ENCODE data around the gene KCNH3. TPM values are rescaled to one million over a fixed set of nuclear protein-coding genes. Genes with fewer than 3 reads are reported as not detected.

Gene KCNH3
- total and polyA plus RNA-seq, 8 donors = 0.25 to 0.61 (median 0.49) TPM; not detected in 4

DNA sequence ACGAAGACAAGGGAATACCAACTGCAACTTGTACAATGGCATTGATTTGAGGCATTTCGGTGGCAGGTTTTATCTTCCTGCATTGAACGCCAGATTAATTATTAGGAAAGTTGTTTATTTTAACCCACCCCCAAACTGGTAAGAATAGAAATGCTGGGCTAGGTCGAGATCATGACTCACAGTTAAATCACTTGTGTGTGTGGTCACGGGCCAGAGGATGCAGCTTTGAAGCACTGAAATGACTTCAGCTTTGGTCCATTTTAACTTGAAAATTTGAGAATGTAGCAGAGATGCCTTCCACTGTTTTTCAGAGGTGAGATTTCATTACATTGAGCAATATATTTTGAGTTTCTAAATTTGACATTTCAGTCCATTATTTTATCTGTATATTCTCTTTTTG, 23.6 kb upstream of the KCNH3 start:
- H3K9me3 ChIP-seq = no peaks in the 10 kb centered on the region
- WGBS, 5 donors = 47 to 62% (median 55%) methylated on average over 5 of the region's 5 CpGs
- peaks cover 0 to 5% (median 2%) of the 10 kb centered on the region in 4 donors for H3K4me1 ChIP-seq
- no peak overlapping the region for H3K4me3 ChIP-seq
- H3K27ac ChIP-seq = no peak overlapping the region
- DNase-seq = no peak
- H3K27me3 ChIP-seq = no peaks in the 10 kb centered on the region
- H3K36me3 ChIP-seq = peaks cover 0 to 16% (median 14%) of the 10 kb centered on the region in 4 donors
- intact Hi-C loops (cut with DNase I; ENCODE audit: low total_unique reads) = loop anchor here (5.0 kb wide), 1 partner anchor 153 kb away; no protein-coding TSS in a partner anchor
- TF ChIP-seq, protein P1, sequence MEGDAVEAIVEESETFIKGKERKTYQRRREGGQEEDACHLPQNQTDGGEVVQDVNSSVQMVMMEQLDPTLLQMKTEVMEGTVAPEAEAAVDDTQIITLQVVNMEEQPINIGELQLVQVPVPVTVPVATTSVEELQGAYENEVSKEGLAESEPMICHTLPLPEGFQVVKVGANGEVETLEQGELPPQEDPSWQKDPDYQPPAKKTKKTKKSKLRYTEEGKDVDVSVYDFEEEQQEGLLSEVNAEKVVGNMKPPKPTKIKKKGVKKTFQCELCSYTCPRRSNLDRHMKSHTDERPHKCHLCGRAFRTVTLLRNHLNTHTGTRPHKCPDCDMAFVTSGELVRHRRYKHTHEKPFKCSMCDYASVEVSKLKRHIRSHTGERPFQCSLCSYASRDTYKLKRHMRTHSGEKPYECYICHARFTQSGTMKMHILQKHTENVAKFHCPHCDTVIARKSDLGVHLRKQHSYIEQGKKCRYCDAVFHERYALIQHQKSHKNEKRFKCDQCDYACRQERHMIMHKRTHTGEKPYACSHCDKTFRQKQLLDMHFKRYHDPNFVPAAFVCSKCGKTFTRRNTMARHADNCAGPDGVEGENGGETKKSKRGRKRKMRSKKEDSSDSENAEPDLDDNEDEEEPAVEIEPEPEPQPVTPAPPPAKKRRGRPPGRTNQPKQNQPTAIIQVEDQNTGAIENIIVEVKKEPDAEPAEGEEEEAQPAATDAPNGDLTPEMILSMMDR (IDR thresholded peaks at IDR 0.05) = no peak
- TF ChIP-seq POLR2A (IDR thresholded peaks at IDR 0.05) (no peak), EP300 (IDR thresholded peaks at IDR 0.05) (no peak), POLR2AphosphoS5 (IDR thresholded peaks at IDR 0.05) (no peak)

DNA sequence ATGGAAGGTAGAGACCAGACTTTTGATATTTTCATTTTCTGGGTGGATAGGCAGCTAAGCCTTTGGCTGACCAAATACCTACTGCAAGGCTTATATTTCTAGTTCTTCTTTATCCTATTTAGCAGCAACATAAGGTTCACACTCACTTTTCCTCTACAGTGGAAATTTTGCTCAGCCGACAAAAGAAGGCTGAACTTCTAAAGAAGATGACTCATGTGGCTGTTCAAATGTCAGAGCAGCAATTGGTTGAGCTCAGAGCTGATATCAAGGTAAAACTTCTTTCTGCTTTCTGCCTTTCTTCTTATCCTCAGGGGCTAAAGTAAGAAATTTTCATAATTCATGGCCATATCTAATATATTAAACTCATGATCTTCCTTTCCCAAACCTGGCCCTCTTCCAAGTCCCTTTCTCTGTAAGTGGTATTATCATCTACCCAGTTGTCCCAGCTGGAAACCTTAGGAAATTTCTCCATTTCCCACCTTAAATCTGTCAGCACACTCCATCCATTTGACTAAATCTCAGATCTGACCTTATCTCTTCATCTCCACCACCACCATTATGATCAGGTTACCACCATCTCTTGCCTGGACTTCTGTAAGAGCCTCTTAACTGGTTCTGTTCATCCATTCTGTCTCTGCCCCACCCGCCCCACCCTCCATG, 19.8 kb upstream of the KCNH3 start:
- 77 to 89% (median 83%) methylated on average over 2 of the region's 2 CpGs for WGBS, 5 donors
- H3K36me3 ChIP-seq = peaks cover 4 to 33% (median 30%) of the 10 kb centered on the region in 4 donors

DNA sequence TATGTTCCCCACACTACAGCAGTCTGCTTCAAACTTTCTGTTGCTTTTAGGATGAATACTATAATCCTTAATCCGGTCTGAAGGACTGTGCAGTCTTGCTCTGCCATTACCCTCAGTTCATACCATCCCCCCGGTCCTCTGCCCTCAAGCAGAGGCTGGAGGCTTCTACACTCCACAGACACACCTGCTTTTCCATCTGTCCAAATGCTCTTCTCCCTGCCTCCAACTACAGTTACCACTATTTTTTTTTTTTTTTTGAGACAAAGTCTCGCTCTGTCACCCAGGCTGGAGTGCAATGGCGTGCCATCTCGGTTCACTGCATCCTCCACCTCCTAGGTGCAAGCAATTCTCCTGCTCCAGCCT, 19.3 kb upstream of the KCNH3 start:
- 96 to 99% (median 97%) methylated on average over 5 of the region's 5 CpGs for whole genome bisulfite sequencing, 5 donors
- intact Hi-C loops (cut with DNase I; ENCODE audit: low total_unique reads) = loop anchor here (5.0 kb wide), 1 partner anchor 157 kb away; no protein-coding TSS in a partner anchor
- no peak for DNase-seq

More for the DNA sequence above, 19.8 kb upstream of the KCNH3 start:
- Histone ChIP-seq H3K4me1 (peaks cover 0 to under 1% (median 0%) of the 10 kb centered on the region in 4 donors), H3K27ac (no peak overlapping the region), H3K27me3 (no peaks in the 10 kb centered on the region), H3K9me3 (no peaks in the 10 kb centered on the region), H3K4me3 (no peak overlapping the region)
- TF ChIP-seq EP300 (IDR thresholded peaks at IDR 0.05) = no peak
- TF ChIP-seq POLR2A (IDR thresholded peaks at IDR 0.05) = no peak
- TF ChIP-seq POLR2AphosphoS5 (IDR thresholded peaks at IDR 0.05) = no peak
- TF ChIP-seq, protein P1 (IDR thresholded peaks at IDR 0.05) = no peak
- no peak for DNase-seq
- intact Hi-C loops (cut with DNase I; ENCODE audit: low total_unique reads) = loop anchor here (5.0 kb wide), 1 partner anchor 157 kb away; no protein-coding TSS in a partner anchor

DNA sequence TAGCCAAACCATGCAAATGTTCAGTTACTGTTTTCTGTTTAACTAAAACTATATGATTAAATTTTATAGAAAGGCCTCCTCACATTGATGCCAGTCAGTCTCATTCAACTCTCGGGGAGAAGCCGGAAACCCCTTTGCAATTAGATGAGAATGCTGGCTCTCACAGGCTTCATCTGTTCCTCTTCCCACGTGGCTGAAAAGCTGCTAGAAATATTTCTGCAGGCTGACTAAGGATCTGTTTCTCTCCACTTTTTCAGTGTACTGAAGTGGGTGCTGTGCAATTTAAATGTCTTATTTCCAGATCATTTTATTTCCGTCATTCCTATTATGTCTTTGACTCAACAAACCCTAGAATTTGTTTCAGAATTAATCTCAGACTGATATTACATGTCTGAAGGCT, 17.4 kb upstream of the KCNH3 start:
- TF ChIP-seq EP300 (IDR thresholded peaks at IDR 0.05) (no peak), POLR2AphosphoS5 (IDR thresholded peaks at IDR 0.05) (no peak), POLR2A (IDR thresholded peaks at IDR 0.05) (no peak)
- TF ChIP-seq, protein P1 (IDR thresholded peaks at IDR 0.05) = no peak
- Histone ChIP-seq H3K4me3 (no peak overlapping the region), H3K9me3 (no peaks in the 10 kb centered on the region), H3K4me1 (peaks cover 0 to 16% (median 0%) of the 10 kb centered on the region in 4 donors), H3K27ac (no peak overlapping the region), H3K36me3 (peaks cover 4 to 55% (median 48%) of the 10 kb centered on the region in 4 donors), H3K27me3 (no peaks in the 10 kb centered on the region)
- intact Hi-C loops (cut with DNase I; ENCODE audit: low total_unique reads) = no loop called here
- DNase-seq = no peak
- 82 to 91% (median 91%) methylated on average over 4 of the region's 4 CpGs for WGBS, 5 donors

More for the DNA sequence above, 19.3 kb upstream of the KCNH3 start:
- Histone ChIP-seq H3K36me3 (peaks cover 4 to 37% (median 32%) of the 10 kb centered on the region in 4 donors), H3K9me3 (no peaks in the 10 kb centered on the region), H3K4me3 (no peak overlapping the region), H3K4me1 (peaks cover 0 to 5% (median 0%) of the 10 kb centered on the region in 4 donors), H3K27ac (no peak overlapping the region), H3K27me3 (no peaks in the 10 kb centered on the region)
- TF ChIP-seq POLR2AphosphoS5 (IDR thresholded peaks at IDR 0.05) = no peak
- TF ChIP-seq, protein P1 (IDR thresholded peaks at IDR 0.05) = no peak
- TF ChIP-seq POLR2A (IDR thresholded peaks at IDR 0.05) = no peak
- TF ChIP-seq EP300 (IDR thresholded peaks at IDR 0.05) = no peak

Data from stomach (tissue), 9 donors.